Glutamatergic neuron (in vitro differentiated cells): ENCODE results near the gene COX7A2L. TPM values are rescaled to one million over a fixed set of nuclear protein-coding genes. Genes with fewer than 3 reads are reported as not detected.

ENCODE experiments used
- DNase-seq: peaks from one replicate; pipeline ENCODE4 v3.0.0; 2022
- H3K27ac Mint-ChIP-seq: one replicate; pipeline ENCODE4 v1.8.0; 2020; ENCODE audit warnings: mild to moderate bottlenecking, mixed read lengths, inconsistent platforms; ENCODE audit not compliant: unreplicated experiment
- H3K27me3 Mint-ChIP-seq: one replicate; pipeline ENCODE4 v1.8.0; 2020; ENCODE audit warnings: mild to moderate bottlenecking, moderate library complexity, mixed read lengths, inconsistent platforms; ENCODE audit not compliant: unreplicated experiment
- H3K36me3 Mint-ChIP-seq: one replicate; pipeline ENCODE4 v1.8.0; 2020; ENCODE audit warnings: mild to moderate bottlenecking, mixed read lengths, inconsistent platforms; ENCODE audit not compliant: unreplicated experiment
- H3K4me1 Mint-ChIP-seq: one replicate; pipeline ENCODE4 v1.8.0; 2020; ENCODE audit warnings: mild to moderate bottlenecking, low read depth, mixed read lengths, inconsistent platforms; ENCODE audit not compliant: unreplicated experiment
- H3K4me3 Mint-ChIP-seq: one replicate; pipeline ENCODE4 v1.8.0; 2020; ENCODE audit warnings: mild to moderate bottlenecking, mixed read lengths, inconsistent platforms; ENCODE audit not compliant: unreplicated experiment
- H3K9me3 Mint-ChIP-seq: one replicate; pipeline ENCODE4 v1.8.0; 2020; ENCODE audit warnings: mild to moderate bottlenecking, moderate library complexity, mixed read lengths, inconsistent platforms; ENCODE audit not compliant: unreplicated experiment
- long read RNA-seq: library from polyadenylated mRNA; unstranded; transcript quantifications from one replicate; pipeline ENCODE4 v2.0.0, GENCODE V29; 2020; ENCODE audit not compliant: unreplicated experiment
- total RNA-seq: library from RNA; stranded (reverse); fragmentation: NEBNext Ultra II Directional; extraction: Animal tissue kit (Norgen Biotek cat#: 25700); gene quantifications from one replicate; pipeline ENCODE4 v1.2.1, GENCODE V29; 2021; ENCODE audit not compliant: unreplicated experiment
- TF ChIP-seq, protein P1 (sequence below): fragments of 200-600 bp; sonication (generic); IDR thresholded peaks from one replicate; pipeline ENCODE4 v1.5.0; 2021; ENCODE audit not compliant: partially characterized antibody, unreplicated experiment

COX7A2L gene, protein sequence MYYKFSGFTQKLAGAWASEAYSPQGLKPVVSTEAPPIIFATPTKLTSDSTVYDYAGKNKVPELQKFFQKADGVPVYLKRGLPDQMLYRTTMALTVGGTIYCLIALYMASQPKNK
- 98.8 TPM for total RNA-seq
- long read RNA-seq, transcript COX7A2L-201 (3 exons, 1,112 nt): major isoform, 145 of 149 reads
- long read RNA-seq, partial matches to known transcripts: 0 of 149 reads
- long read RNA-seq, other reads (novel, unspliced or antisense): 4 of 149 reads

DNA sequence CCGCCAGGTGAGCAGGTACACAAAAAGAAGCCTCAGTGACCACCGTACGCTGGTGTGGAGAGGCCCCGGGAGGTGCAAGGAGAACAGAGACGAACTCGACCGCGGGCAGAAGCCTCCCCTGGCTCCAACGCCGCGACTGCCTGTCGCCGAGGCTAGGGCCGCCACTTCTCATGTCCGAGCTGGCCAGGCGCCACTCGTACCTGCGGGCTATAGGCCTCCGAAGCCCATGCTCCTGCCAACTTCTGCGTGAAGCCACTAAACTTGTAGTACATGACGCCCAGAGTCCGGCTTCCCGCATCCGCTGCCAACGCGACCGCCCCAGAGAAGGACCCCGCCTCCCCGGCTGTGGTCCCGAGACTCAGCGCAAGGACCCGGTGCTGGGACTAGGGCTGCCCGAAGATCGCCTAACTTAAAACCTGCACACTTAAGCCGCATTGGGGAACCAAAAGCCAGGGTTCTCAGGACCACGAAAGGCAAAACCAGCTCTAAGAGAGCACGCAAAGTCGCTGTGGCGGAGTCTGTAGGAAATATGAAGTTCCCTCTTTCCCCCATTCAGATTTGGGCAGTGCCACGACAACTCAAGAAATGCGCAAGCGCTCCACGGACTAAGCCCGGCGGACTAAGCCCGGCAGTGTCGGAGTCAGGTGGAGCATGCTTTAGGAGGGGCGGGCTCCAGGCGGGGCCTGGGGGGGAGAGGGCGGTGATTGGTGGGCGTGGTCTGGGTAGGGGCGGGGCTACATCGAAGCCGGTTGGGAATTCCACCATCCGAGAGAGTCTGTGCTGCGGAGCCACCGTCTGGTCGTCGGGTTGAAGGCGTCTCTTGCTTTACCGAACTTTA, at the start of gene COX7A2L:
Gene COX7A2L, minus strand, starts transcription at position 328 of the 838 bp plus-strand sequence. Its CDS starts 56 bp downstream, at position 272.
- no peaks in the 10 kb centered on the region for H3K36me3 Mint-ChIP-seq
- peak within 1 kb of the TSS; percentile 95 for H3K27ac Mint-ChIP-seq
- peak within 1 kb of the TSS; percentile 89 for H3K4me3 Mint-ChIP-seq
- H3K27me3 Mint-ChIP-seq: peaks cover 2% of the 10 kb centered on the region
- TF ChIP-seq, protein P1, sequence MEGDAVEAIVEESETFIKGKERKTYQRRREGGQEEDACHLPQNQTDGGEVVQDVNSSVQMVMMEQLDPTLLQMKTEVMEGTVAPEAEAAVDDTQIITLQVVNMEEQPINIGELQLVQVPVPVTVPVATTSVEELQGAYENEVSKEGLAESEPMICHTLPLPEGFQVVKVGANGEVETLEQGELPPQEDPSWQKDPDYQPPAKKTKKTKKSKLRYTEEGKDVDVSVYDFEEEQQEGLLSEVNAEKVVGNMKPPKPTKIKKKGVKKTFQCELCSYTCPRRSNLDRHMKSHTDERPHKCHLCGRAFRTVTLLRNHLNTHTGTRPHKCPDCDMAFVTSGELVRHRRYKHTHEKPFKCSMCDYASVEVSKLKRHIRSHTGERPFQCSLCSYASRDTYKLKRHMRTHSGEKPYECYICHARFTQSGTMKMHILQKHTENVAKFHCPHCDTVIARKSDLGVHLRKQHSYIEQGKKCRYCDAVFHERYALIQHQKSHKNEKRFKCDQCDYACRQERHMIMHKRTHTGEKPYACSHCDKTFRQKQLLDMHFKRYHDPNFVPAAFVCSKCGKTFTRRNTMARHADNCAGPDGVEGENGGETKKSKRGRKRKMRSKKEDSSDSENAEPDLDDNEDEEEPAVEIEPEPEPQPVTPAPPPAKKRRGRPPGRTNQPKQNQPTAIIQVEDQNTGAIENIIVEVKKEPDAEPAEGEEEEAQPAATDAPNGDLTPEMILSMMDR: no peak
- peaks cover 32% of the 10 kb centered on the region for H3K4me1 Mint-ChIP-seq
- peak; percentile 97 for DNase-seq
- H3K9me3 Mint-ChIP-seq: peaks cover 1% of the 10 kb centered on the region

DNA sequence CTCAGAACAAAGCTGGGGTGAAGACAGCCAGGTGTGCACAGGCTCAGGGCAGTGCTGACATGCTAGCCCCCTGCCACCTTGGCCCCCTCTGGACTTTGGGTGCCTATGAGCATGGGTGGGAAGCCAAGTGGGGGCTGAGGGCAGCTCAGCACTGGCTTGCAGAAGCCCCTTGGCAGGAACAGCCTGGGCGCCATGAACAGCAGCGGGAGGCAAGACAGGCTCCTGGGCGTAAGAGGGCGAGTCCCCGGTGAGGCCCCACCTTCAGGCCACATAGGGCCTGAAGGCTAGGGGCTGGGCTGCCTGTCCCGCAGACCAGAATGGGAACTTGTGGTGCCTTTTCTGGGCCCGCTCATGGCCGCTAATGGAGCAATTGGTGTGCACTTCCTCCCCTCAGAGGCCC, 47.0 kb upstream of the COX7A2L start:
- Mint-ChIP-seq H3K27ac (no peak overlapping the region), H3K36me3 (no peaks in the 10 kb centered on the region), H3K4me1 (no peaks in the 10 kb centered on the region), H3K9me3 (peaks cover 1% of the 10 kb centered on the region), H3K27me3 (no peaks in the 10 kb centered on the region), H3K4me3 (no peak overlapping the region)
- TF ChIP-seq, protein P1: no peak
- DNase-seq: no peak

DNA sequence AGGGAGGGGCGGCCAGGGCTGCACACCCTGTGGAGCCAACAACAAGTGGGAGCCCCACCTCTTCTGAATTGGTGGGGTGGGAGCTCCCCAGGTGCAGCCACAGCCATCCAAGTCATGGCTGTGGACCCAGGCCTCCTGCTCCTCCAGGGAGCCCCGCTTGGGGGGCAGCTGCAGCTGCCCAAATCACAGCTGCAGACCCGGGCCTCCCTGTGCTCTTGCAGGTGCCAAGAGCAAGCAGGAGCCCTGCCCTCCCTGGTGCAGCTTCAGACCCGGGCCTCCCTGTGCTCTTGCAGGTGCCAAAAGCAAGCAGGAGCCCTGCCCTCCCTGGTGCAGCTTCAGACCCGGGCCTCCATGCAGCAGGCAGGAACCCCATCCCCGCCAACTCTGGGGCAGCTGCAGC, 46.5 kb upstream of the COX7A2L start:
- peaks cover 1% of the 10 kb centered on the region for H3K9me3 Mint-ChIP-seq
- H3K4me3 Mint-ChIP-seq: no peak overlapping the region
- H3K27me3 Mint-ChIP-seq: no peaks in the 10 kb centered on the region
- TF ChIP-seq, protein P1: no peak
- no peaks in the 10 kb centered on the region for H3K4me1 Mint-ChIP-seq
- no peak for DNase-seq
- H3K36me3 Mint-ChIP-seq: no peaks in the 10 kb centered on the region
- no peak overlapping the region for H3K27ac Mint-ChIP-seq

DNA sequence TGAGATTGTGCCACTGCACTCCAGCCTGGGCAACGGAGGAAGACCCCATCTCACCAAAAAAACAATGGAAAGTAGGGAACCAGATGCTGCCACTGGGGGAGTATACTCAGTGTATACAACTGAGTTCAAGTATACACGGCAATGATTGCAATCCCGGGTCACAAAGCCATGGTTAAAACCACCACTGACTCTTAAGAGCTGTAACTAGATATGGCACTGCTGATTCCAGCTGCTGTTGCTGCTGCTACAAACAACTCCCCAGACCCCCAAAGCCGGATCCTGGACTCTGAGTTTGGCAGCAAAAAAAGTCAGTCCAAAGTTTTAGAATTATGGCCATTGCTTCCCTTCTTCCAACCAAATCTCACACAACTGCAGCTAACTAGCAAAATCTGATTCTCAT, 43.7 kb upstream of the COX7A2L start:
- H3K4me1 Mint-ChIP-seq: no peaks in the 10 kb centered on the region

More for the DNA sequence above, 43.7 kb upstream of the COX7A2L start:
- DNase-seq: no peak
- peaks cover 2% of the 10 kb centered on the region for H3K27me3 Mint-ChIP-seq
- TF ChIP-seq, protein P1: no peak
- H3K36me3 Mint-ChIP-seq: no peaks in the 10 kb centered on the region
- H3K9me3 Mint-ChIP-seq: peaks cover 1% of the 10 kb centered on the region
- no peak overlapping the region for H3K27ac Mint-ChIP-seq
- no peak overlapping the region for H3K4me3 Mint-ChIP-seq
